HG02798 (cell line): Measurements from ENCODE around the gene DYRK1B.

ENCODE experiments used
- ATAC-seq: cut with Tn5 transposase; IDR thresholded peaks from one replicate; pipeline ENCODE4 v1.9.1; 2021; ENCODE audit warnings: mild to moderate bottlenecking; ENCODE audit not compliant: unreplicated experiment, poor library complexity

The DYRK1B gene

DNA sequence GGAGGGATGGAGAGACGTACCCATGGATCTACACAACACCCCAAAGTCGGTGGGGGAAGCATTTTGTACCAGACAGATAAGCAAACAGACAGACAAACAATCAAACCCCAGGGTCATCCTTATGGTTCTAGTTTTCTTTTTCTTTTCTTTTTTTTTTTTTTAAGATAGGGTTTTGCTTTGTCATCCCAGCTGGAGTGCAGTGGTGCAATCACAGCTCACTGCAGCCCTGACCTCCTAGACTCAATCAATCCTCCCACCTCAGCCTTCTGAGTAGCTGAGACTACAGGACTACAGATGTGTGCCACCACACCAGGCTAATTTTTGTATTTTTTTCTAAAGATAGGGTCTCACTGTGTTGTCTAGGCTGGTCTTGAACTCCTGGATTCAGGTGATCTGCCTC is 30.2 kb upstream of the DYRK1B start:
- no peak for ATAC-seq

DNA sequence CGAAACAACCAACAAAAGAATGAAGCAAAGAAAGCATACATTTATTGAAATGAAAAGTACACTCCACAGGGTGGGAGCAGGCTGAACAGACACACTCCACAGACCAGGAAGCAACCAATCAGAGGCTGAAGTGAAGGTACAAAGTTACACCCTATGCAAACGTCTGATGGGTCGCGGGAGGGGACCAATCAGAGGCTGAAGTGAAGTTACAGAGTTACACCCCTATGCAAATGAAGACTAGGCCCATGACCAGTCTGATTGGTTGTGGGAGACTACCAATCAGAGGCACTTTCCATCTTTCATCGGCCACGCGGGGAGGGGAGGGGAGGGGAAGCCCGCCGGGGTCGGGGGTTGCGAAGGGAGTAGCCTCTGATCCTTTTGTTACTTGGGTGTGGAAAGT is 24.6 kb upstream of the DYRK1B start:
- ATAC-seq = no peak

DNA sequence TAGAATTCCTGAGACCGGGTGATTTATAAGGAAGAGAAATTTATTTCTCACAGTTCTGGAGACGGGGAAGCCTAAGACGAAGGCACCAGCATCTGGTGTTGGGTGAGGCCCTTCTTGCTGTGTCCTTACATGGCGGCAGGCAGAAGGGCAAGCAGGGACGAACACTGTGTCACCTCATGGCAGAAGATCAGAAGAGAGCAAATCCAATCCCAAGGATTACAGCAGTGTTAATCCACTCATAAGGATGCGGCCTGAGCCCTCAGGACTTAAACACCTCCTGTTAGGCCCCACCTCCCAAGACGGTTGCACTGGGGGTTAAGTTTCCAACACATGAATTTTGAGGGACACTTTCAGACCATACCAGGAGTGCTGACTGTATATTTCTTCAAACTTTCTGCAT is 18.9 kb upstream of the DYRK1B start:
- ATAC-seq = no peak

DNA sequence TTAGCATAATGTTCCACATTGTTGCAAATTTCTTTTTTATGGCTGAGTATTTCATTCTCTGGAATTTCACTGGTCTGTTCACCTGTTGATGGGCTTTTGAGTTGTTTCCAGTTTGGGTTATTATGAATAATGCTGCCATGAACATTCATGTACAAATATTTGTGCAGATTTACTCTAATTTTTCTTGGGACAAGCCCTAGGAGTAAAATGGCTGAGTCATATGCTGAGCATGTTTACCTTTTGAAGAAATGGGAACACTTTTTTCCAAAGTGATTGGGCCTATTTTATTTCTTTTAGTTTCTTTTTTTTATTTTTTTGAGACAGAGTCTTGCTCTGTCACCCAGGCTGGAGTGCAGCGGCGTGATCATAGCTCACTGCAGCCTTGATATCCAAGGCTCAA is 16.9 kb upstream of the DYRK1B start:
- no peak for ATAC-seq

DNA sequence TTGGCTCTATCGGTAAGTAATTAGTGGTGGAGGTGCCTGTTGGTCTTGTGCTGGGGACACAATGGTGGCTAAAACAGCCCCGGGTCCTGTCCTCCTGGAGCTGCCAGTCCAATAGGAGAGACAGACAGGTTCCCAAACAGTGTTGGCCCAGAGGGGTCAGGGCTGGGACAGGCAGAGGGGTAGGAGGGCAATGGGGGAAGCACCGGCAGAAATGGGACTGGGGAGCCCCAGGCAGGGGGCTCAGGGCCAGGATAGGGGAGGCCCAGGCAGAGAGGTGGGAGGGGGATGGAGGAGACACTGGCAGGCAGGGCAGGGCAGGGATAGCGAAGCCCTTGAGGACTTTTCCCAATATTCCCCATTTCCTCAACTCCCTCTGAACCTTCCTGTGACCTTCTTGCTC is 14.4 kb upstream of the DYRK1B start:
- ATAC-seq = no peak

DNA sequence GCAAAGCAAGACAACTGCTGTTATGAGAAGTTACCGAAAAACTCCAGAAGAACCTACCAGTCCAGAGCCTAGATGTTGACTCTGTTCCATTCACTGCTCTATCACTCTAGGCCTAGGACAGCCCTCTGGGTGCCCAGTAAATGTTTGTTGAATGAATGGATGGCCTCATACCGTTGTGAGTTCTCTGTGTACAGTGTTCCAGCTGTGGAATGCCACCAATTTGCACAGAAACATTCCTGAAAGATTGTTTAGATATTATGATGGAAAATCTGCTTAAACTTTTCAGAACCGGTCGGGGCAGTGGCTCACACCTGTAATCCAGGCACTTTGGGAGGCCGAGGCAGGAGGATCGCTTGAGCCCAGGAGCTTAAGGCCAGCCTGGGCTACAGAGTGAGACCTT is 13.6 kb upstream of the DYRK1B start:
- ATAC-seq = no peak

DNA sequence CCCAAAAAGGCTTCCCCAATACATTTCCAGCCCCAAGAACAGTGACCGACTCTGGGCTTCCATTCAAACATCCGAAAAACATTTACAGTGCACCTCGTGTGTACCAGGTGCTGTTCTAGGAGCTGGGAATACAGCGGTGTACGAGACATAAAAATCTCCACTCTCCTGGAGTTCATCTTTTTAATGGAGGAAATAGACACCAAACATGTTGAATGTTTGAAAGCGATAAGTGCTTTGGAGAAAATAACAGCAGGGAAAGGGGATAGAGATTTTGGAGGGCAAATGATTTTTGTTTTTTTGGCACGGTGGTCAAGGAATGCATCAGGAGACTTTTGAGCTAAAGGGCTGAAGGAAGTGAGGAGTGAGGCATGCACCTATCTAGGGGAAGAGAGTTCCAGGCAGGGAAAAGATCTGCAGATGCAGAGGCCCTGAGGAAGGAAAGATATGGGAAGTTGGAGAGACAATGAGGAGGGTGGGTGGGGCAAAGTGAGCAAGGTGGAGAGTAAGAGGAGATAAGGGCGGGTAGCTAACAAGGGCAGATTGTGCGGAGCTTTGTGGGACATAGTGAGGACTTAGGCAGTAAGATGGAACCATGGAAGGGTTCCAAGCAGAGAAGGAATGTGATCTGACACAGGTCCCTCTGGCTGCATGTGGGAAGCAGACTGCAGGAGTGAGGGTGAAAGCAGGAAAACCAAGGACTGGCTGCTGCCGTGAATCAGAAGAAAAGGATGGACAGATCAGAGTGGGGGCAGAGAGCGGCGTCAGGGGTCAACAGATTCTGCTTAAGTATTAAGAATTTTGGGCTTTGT is 12.9 kb upstream of the DYRK1B start:
- ATAC-seq = no peak

DNA sequence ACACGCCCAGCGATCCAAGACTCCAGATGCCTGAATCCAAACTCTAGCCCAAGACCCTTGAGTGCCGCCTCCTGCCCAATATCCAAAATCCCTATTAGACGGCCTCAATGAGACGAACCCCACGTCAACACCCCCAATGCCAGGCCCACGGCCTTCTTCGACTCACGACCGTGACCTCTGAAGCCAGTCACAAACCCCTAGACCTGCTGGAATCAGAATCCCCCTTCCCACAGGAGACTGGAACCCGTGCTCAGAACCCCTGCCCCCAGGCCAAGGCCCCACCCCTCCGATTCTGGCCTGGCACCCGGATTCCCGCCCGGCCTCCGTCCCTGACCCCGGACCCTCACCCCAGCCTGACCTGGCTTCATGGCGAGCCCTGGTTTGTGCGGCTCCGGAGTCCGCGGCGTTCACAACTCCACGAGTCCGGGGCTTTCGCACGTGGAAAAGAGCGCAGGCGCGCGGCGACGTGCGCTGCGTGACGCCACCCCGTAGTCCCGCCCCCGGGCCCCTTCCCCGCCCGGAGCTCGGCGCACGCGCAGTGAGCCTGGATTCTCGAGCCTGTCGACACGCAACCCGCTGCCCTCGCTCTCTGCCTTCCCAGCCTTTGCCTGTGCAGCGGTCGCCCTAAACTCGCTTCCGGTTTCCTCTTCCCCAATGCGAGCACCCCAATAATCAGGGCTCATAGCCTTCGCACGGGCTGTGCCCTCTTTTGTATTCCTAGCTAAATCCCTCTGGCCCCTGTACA is 12.1 kb upstream of the DYRK1B start, which contains the start of gene FBL:
Gene FBL, minus strand, starts transcription at position 447 of the 745 bp plus-strand sequence. Its CDS starts 79 bp downstream, at position 368.
- peak; percentile 89 for ATAC-seq

DNA sequence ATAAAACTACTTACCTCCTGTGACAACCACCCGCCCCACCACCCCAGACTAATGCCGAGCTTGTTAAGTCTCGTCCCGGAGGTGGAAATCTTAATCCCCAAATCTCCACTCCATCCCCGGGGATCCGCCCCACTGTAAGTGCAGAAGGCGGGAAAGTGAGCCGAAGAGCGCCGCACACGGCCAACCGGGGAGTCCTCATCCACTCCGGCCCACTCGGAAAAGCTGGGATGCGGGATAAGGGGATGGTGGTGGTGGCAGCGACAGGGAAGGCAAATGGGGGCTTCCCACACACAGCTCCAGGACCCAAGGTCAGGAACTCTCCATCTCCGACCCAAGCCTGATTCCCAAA is 11.6 kb upstream of the DYRK1B start:
- ATAC-seq = no peak

DNA sequence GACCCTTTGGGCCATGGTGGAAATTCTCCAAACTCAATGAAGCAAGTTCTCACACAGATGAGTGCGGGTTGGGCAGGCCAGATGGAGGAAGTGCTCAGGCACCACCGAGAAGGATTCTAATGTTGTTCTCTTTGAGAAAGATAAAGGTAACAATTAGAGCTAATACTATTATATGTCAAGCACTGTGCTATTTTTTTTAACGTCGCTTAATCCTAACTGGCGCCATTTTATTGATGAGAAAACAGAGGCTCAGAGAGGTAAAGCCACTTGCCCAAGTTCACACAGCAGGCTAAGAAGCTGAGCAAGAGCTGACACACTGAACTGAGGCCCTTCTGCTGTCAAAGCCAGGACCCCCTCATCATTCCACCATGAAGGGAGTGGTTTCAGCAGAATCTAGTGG is 11.2 kb upstream of the DYRK1B start:
- ATAC-seq = no peak

DNA sequence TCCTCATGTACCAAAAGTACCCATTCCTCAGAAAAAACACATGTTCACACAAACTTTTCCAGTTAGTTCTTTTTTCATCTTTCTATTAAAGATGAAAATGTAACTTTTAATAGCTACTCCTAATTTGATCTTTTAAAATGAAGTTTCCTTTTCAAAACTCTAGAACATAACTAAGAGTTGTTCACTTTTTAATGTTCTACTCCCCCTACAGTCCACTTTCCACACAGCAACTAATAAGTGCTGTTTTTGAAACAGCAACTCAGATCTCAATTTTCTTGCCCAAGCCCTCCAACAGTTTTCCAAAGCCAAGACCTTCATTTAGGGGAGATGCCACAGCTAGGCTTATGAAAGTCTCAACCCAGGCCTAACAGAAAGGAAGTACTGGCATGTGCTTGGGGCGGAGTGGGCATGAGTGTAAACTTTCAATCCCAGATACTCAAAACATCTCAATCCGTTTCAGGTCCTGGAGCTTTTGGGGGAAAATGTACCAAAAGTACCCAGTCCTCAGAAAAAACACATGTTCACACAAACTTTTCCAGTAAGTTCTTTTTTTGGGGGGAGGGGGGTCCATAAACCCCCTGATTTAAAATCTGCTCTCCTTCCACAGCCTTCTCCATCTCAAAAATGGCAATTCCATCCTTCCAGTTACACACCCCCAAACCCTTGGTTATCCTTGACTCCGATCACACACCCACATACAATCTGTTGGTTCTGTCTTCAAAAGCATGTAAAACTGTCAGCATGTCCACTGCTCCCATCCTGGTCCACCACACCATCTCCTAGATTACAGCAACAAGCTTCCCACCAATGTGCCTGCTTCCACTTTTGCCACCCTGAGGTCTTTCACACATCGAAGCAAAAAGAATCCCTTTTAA is 10.2 kb upstream of the DYRK1B start:
- no peak for ATAC-seq

DNA sequence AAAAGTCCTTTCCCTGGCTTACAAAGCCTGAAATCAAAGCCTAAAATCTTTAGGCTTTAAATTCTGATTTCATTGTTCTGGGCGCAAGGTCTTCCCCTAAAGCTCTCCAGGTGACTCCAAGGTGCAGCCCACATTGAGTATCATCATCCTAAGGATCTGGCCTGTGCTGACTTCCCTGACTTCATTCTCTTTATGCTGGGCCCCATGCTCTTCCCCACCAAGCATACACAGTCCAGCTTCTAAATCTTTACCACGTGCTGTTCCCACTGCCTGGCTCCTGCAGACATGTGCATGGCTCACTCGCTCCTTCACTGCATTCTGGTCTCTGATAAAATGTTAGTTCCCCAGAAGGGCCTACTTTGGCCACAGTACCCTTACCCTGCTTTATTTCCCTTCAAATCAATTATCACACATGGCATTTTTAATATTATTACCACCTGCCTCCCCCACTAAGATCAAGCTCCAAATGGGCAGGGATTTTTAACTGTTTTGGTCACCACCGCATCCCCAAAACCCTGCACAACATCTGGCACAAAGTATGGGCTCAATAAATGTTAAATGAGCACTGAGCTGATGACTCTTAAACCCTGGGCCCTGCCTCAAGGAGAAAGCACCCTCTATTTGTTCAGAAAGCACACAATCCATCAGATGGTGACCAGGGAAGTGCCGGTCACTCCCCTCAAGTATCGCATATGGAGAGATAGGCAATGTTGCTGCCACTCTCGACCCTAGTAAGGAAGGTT is 8.9 kb upstream of the DYRK1B start:
- ATAC-seq = no peak

DNA sequence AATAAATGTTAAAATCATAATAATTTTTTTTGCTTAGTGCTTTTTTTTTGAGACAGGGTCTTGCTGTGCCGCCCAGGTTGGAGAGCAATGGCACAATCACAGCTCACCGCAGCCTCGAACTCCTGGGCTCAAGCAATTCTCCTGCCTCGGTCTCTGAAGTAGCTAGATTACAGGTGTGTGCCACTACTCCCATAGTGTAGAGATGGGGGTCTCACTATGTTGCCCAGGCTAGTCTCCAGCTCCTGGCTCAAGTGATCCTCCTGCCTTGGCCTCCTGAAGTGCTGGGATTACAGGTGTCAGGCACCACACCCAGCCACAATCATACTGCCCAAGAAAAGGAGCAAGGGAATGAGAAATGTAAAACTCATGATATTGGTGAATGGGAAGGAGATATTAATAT is 7.1 kb upstream of the DYRK1B start:
- no peak for ATAC-seq

DNA sequence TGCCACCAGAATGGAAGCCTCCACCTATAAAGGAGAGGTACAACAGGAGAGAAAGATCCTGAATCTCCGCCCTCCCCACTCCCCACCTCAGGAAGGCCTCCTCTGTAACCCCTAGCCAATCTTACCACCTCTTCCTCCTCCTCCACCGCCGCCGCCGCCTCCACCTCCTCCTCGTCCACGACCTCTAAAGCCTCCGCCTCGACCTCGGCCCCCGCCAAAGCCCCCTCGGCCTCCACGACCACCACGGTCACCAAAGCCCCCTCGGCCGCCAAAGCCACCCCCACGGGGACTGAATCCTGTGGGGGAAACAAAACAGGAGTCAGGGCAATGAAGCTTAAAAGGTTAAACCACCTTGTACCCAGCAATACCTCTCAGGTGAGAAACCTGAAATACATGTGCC is 6.5 kb upstream of the DYRK1B start:
- ATAC-seq = no peak

DNA sequence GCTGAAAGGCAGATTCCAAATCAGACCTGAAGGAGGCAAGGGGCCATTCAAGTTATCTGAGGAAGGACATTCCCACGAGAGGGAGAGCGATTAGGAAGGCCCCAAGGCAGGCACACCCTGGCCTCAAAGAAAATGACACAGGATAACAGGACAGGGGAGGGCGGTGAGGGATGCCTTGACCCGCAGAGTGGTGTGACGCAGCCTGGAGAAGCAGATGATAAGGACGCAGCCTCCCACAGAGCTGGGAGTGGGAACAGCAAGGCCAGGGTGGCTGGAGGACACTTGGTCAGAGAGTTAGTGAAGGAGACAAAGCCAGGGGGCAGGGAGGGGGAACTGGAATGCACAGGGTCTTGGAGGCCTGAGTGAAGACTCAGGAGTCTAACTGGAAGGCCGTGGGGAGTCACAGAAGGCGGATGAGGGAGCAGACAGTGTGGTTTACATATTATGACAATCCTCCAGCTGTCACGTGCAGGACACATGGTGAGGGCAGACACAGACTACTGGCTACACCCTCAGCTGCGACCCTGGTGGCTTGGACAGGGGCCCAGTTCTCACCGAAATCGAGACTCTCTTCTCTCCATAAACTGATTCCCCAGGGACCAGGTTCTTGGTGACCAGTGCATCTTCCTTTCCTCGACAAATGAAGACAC is 5.8 kb upstream of the DYRK1B start:
- ATAC-seq = no peak

DNA sequence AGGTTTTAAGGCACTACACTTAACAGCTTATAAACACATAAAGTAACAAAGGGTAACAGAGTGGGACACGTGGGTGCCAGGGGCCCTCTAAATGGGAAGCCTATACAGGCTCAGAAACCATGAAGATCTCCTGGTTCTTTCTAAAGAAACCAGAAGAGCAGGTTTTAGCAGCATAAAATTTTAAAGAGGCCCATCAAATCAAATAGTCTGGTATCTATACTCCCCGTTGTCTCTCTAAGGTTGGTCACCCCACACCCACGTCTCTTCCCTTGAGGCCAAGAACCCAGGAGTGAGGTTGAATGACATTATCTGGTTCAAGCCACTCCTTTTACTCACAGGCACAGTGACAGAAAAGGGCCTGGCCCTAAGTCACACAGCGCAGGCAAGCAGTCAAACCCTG is 4.6 kb upstream of the DYRK1B start:
- ATAC-seq = no peak

DNA sequence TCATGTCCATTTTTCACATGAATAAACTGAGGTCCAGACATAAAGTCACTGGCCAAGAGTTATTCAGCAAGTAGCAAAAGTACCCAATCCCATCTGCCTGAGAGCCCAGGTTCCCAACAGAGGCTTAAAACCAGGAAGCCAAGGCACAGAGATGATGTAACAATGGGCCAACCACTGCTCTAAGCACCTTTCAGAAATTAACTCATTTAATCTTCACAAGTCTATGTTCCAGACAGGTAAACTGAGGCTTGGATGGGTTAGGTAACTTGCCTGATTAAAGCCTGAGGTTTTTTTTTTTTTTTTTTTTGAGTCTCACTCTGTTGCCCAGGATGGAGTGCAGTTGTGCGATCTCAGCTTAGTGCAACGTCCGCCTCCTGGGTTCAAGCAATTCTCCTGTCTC is 4.0 kb upstream of the DYRK1B start:
- no peak for ATAC-seq

DNA sequence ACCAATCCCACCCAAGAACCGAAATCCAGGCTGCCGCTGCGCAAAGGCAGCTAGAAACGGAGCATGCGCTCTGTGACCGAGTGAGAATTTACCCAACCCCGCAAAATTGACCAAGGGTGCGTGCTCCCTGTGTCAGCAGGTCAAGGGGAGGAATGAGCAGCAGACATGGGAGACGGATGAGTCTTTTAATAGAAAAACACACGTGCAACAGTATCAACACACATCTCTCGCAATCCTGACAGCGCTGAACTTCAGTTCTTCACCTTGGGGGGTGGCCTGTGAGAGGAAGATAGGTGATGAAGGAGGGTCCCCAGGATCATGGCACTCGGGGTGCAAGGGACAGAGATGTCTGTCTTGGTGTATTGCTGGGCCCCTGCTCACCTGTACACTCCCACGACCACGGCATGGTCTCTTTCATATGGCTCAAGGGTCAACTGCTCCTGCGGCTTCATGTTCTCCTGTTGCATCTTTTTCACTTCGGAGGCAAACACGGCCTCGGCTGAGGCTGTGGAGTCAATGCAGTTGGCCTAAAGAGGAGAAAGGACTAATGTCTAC is 402 bp upstream of the DYRK1B start:
- no peak for ATAC-seq

DNA sequence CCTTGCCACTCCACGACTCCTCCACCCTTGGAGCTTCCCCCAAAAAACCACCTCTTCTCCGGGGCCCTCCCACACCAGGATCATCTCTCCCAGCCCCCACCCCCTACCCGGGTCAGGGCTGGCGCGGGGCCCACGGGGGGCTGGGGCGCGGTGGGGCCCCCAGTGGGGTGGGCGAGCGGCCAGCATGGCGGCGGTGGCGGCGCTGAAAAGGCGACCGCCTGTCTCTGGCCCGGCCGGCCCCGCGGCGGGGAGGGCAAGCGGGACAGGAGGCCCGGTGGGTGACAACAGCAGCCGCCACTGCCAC is 850 bp downstream of the DYRK1B start:
- ATAC-seq = no peak
